ENCODE results near the gene PLAAT5. TPM values are rescaled to one million over a fixed set of nuclear protein-coding genes. Genes with fewer than 3 reads are reported as not detected.

Gene PLAAT5
- total RNA-seq, 3 donors from 2014 or later (not counting 1 experiment from before 2014, with no cell fraction given) = 0.59 to 3.0 (median 0.95) TPM

DNA sequence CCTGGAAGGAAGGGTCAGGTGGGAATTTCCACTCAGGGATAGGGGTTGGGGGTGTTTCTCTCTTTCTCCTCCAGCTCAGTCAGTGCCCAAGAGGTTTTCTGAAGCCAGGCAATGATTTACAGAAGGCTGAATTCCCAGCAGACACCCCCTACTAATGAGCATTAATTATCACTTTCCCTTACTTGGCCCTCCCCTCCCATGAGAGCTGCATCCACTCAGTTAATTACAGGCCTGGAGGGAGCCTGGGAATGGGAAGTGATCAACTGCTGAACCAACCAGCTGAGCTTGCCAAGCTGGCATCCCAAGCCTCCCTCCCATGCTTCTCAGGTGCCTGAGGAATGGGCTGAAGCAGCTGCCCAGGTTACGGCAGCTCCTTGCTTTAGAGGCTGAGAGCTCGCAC, 15.9 kb upstream of the PLAAT5 start:
- WGBS (ENCODE audit: insufficient coverage) = 79% methylated on average over 2 of the region's 2 CpGs
- no peak for ATAC-seq
- Histone ChIP-seq H3K36me3 (ENCODE audit: control insufficient read depth, insufficient read depth, low read length) (no peaks in the 10 kb centered on the region), H3K27ac (ENCODE audit: low read length) (no peak overlapping the region), H3K4me1 (ENCODE audit: control insufficient read depth, insufficient read depth, low read length) (peaks cover 23% of the 10 kb centered on the region), H3K27me3 (ENCODE audit: control insufficient read depth, insufficient read depth, low read length) (no peaks in the 10 kb centered on the region), H3K4me3 (ENCODE audit: low read length) (no peak overlapping the region), H3K9me3 (ENCODE audit: control insufficient read depth, insufficient read depth, low read length) (no peaks in the 10 kb centered on the region)
- Mint-ChIP-seq H3K4me3 (no peak overlapping the region), H3K9me3 (no peaks in the 10 kb centered on the region), H3K27ac (peak overlapping the region in 1 of 2 donors; percentile 47), H3K36me3 (no peaks in the 10 kb centered on the region), H3K4me1 (peaks cover 0 to 34% of the 10 kb centered on the region in 2 donors), H3K27me3 (ENCODE audit: low read depth in 2 of 2) (peaks cover 0 to 2% of the 10 kb centered on the region in 2 donors)
- TF ChIP-seq, protein P1, sequence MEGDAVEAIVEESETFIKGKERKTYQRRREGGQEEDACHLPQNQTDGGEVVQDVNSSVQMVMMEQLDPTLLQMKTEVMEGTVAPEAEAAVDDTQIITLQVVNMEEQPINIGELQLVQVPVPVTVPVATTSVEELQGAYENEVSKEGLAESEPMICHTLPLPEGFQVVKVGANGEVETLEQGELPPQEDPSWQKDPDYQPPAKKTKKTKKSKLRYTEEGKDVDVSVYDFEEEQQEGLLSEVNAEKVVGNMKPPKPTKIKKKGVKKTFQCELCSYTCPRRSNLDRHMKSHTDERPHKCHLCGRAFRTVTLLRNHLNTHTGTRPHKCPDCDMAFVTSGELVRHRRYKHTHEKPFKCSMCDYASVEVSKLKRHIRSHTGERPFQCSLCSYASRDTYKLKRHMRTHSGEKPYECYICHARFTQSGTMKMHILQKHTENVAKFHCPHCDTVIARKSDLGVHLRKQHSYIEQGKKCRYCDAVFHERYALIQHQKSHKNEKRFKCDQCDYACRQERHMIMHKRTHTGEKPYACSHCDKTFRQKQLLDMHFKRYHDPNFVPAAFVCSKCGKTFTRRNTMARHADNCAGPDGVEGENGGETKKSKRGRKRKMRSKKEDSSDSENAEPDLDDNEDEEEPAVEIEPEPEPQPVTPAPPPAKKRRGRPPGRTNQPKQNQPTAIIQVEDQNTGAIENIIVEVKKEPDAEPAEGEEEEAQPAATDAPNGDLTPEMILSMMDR (IDR thresholded peaks at IDR 0.05) = no peak
- intact Hi-C loops (cut with micrococcal nuclease) = no loop called here
- no peak for DNase-seq

DNA sequence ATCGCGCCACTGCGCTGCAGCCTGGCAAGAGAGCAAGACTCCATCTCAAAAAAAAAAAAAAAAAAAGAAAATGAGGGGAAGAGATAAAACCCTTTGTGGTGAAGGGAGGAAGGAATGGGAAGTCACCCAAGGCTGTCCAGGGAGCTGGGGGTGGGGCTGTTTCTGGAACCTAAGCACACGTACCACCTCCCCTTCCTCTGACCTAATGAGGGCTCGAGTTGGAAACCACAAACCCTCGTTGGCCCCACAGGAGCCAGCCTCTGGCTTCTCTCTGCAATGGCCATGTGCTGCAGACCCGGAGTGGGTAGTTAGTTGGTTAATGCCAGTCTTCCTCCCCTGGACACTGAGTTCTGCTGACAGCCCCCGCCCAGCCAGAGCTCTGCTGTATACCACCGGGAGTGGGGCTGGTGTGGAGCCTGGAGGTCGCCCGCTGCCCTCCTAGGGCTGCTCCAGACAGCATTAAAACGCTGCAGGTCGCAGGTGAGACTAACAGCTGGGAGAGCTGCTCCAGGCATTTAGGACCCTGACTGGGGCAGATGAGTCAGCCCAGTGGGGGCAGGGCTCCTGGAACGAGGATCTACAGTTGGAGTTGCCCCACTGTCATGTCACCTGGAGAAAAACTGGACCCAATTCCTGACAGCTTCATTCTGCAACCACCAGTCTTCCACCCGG, 15.0 kb upstream of the PLAAT5 start, which contains the start of gene LGALS12:
Gene LGALS12 (plus strand): TSS at position 228 of the 672 bp plus-strand sequence. CDS start 375 bp downstream, at position 603.
- H3K4me3 ChIP-seq (ENCODE audit: low read length) = no peak within 1 kb of the TSS
- H3K36me3 ChIP-seq (ENCODE audit: control insufficient read depth, insufficient read depth, low read length) = no peaks in the 10 kb centered on the region
- H3K27ac Mint-ChIP-seq = peak within 1 kb of the TSS in 1 of 2 donors; percentile 47
- H3K27me3 Mint-ChIP-seq (ENCODE audit: low read depth in 2 of 2) = peaks cover 0 to 2% of the 10 kb centered on the region in 2 donors
- H3K36me3 Mint-ChIP-seq = no peaks in the 10 kb centered on the region
- peaks cover 0 to 34% of the 10 kb centered on the region in 2 donors for H3K4me1 Mint-ChIP-seq
- H3K9me3 ChIP-seq (ENCODE audit: control insufficient read depth, insufficient read depth, low read length) = no peaks in the 10 kb centered on the region
- intact Hi-C loops (cut with micrococcal nuclease) = no loop called here
- DNase-seq (no peak), ATAC-seq (peak; percentile 44 to 58 (median 56))
- TF ChIP-seq, protein P1 (IDR thresholded peaks at IDR 0.05) = no peak
- peaks cover 23% of the 10 kb centered on the region for H3K4me1 ChIP-seq (ENCODE audit: control insufficient read depth, insufficient read depth, low read length)
- H3K27me3 ChIP-seq (ENCODE audit: control insufficient read depth, insufficient read depth, low read length) = no peaks in the 10 kb centered on the region
- no peak within 1 kb of the TSS for H3K27ac ChIP-seq (ENCODE audit: low read length)
- no peaks in the 10 kb centered on the region for H3K9me3 Mint-ChIP-seq
- WGBS (ENCODE audit: insufficient coverage) = 20% methylated on average over 13 of the region's 15 CpGs
- peak within 1 kb of the TSS; percentile 40 for H3K4me3 Mint-ChIP-seq

- Mint-ChIP-seq H3K36me3 (peaks cover 6% of the 10 kb centered on the region), H3K4me1 (peaks cover 0 to 34% of the 10 kb centered on the region in 2 donors), H3K27ac (peak overlapping the region in 1 of 2 donors; percentile 31), H3K9me3 (peaks cover 0 to 5% of the 10 kb centered on the region in 2 donors), H3K4me3 (no peak overlapping the region), H3K27me3 (ENCODE audit: low read depth in 2 of 2) (peaks cover 0 to 2% of the 10 kb centered on the region in 2 donors)
- peaks cover 7% of the 10 kb centered on the region for H3K9me3 ChIP-seq (ENCODE audit: control insufficient read depth, insufficient read depth, low read length)
- H3K4me3 ChIP-seq (ENCODE audit: low read length) = no peak overlapping the region
- TF ChIP-seq, protein P1 (IDR thresholded peaks at IDR 0.05) = no peak
- whole genome bisulfite sequencing (ENCODE audit: insufficient coverage) = 78% methylated on average over 4 of the region's 4 CpGs
- no peaks in the 10 kb centered on the region for H3K27me3 ChIP-seq (ENCODE audit: control insufficient read depth, insufficient read depth, low read length)
- H3K36me3 ChIP-seq (ENCODE audit: control insufficient read depth, insufficient read depth, low read length) = no peaks in the 10 kb centered on the region
- no peak overlapping the region for H3K27ac ChIP-seq (ENCODE audit: low read length)
- peaks cover 23% of the 10 kb centered on the region for H3K4me1 ChIP-seq (ENCODE audit: control insufficient read depth, insufficient read depth, low read length)
- DNase-seq (no peak), ATAC-seq (no peak)
- intact Hi-C loops (cut with micrococcal nuclease) = no loop called here
Measured at GRCh38 chr11:63504933-63505586, 14.1 kb upstream of the PLAAT5 start.

Data from natural killer cell (primary cell).